Measurements from ENCODE around the gene AFAP1L2. TPM values are rescaled to one million over a fixed set of nuclear protein-coding genes. Genes with fewer than 3 reads are reported as not detected.

AFAP1L2 gene
- total RNA-seq, 2 experiments from 2014 or later, result 0.36 to 0.50 TPM

- no peak overlapping the region for H3K4me3 Mint-ChIP-seq
- Histone ChIP-seq H3K4me3 (ENCODE audit: low read length) (no peak overlapping the region), H3K9me3 (ENCODE audit: control insufficient read depth in 1 of 2, insufficient read depth in 1 of 2, low read length in 2 of 2) (no peaks in the 10 kb centered on the region), H3K27ac (ENCODE audit: low read depth in 1 of 2, low read length in 2 of 2) (no peak overlapping the region), H3K4me1 (ENCODE audit: insufficient read depth, low read length) (no peaks in the 10 kb centered on the region), H3K36me3 (ENCODE audit: insufficient read depth, low read length) (no peaks in the 10 kb centered on the region), H3K27me3 (ENCODE audit: control insufficient read depth in 1 of 2, insufficient read depth in 2 of 2, low read length in 2 of 2) (no peaks in the 10 kb centered on the region)
- intact Hi-C loops (cut with DNase I, micrococcal nuclease), result no loop called here
- POLR2A ChIA-PET, result no interaction called here
- H3K27ac Mint-ChIP-seq, result no peak overlapping the region
- DNase-seq (no peak), ATAC-seq (ENCODE audit: poor library complexity) (no peak)
- H3K9me3 Mint-ChIP-seq, result no peaks in the 10 kb centered on the region
- no peak for TF ChIP-seq CTCF (IDR thresholded peaks at IDR 0.05)
- no peaks in the 10 kb centered on the region for H3K36me3 Mint-ChIP-seq (ENCODE audit: low read depth)
- CTCF ChIA-PET, result no interaction called here
- H3K27me3 Mint-ChIP-seq, result no peaks in the 10 kb centered on the region
- no peaks in the 10 kb centered on the region for H3K4me1 Mint-ChIP-seq (ENCODE audit: low read depth)
These were observed 56.5 kb downstream of the AFAP1L2 start for GRCh38 chr10:114347791-114348190.

- Mint-ChIP-seq H3K9me3 (no peaks in the 10 kb centered on the region), H3K27ac (no peak overlapping the region), H3K27me3 (no peaks in the 10 kb centered on the region), H3K36me3 (ENCODE audit: low read depth) (no peaks in the 10 kb centered on the region), H3K4me1 (ENCODE audit: low read depth) (no peaks in the 10 kb centered on the region), H3K4me3 (no peak overlapping the region)
- ATAC-seq (ENCODE audit: poor library complexity), result no peak
- no peak for TF ChIP-seq CTCF (IDR thresholded peaks at IDR 0.05)
- Histone ChIP-seq H3K27ac (ENCODE audit: low read depth in 1 of 2, low read length in 2 of 2) (no peak overlapping the region), H3K27me3 (ENCODE audit: control insufficient read depth in 1 of 2, insufficient read depth in 2 of 2, low read length in 2 of 2) (no peaks in the 10 kb centered on the region), H3K36me3 (ENCODE audit: insufficient read depth, low read length) (no peaks in the 10 kb centered on the region), H3K9me3 (ENCODE audit: control insufficient read depth in 1 of 2, insufficient read depth in 1 of 2, low read length in 2 of 2) (no peaks in the 10 kb centered on the region), H3K4me1 (ENCODE audit: insufficient read depth, low read length) (no peaks in the 10 kb centered on the region), H3K4me3 (ENCODE audit: low read length) (no peak overlapping the region)
- CTCF ChIA-PET, result no interaction called here
- DNase-seq, result no peak
- intact Hi-C loops (cut with DNase I, micrococcal nuclease), result no loop called here
- POLR2A ChIA-PET, result no interaction called here
These were observed 57.1 kb downstream of the AFAP1L2 start for GRCh38 chr10:114347241-114347640.

- Mint-ChIP-seq H3K4me1 (ENCODE audit: low read depth) (no peaks in the 10 kb centered on the region), H3K9me3 (no peaks in the 10 kb centered on the region), H3K36me3 (ENCODE audit: low read depth) (no peaks in the 10 kb centered on the region), H3K27ac (no peak overlapping the region), H3K27me3 (no peaks in the 10 kb centered on the region), H3K4me3 (no peak overlapping the region)
- Histone ChIP-seq H3K27ac (ENCODE audit: low read depth in 1 of 2, low read length in 2 of 2) (no peak overlapping the region), H3K36me3 (ENCODE audit: insufficient read depth, low read length) (no peaks in the 10 kb centered on the region), H3K4me1 (ENCODE audit: insufficient read depth, low read length) (no peaks in the 10 kb centered on the region), H3K9me3 (ENCODE audit: control insufficient read depth in 1 of 2, insufficient read depth in 1 of 2, low read length in 2 of 2) (no peaks in the 10 kb centered on the region), H3K27me3 (ENCODE audit: control insufficient read depth in 1 of 2, insufficient read depth in 2 of 2, low read length in 2 of 2) (no peaks in the 10 kb centered on the region), H3K4me3 (ENCODE audit: low read length) (no peak overlapping the region)
- intact Hi-C loops (cut with DNase I, micrococcal nuclease), result no loop called here
- ChIA-PET POLR2A (no interaction called here), CTCF (no interaction called here)
- ATAC-seq (ENCODE audit: poor library complexity) (no peak), DNase-seq (no peak)
- no peak for TF ChIP-seq CTCF (IDR thresholded peaks at IDR 0.05)
These were observed 57.9 kb downstream of the AFAP1L2 start for GRCh38 chr10:114346176-114347031.
